Stimulated activated CD8-positive, alpha-beta memory T cell treated with anti-CD3 and anti-CD28 coated beads, Interleukin-4, amount 100 ng/mL, for 4 hours (primary cell): ENCODE results near the gene ZFY.
A peak's percentile ranks its signal among the peaks of the same experiment; 100 is the strongest.

Source experiments
- DNase-seq, 2 donors: peaks; one replicate each; pipeline ENCODE4 v3.0.0-alpha.2; 2020; ENCODE audit warnings: low read depth in 2 of 2, low spot score in 1 of 2

Gene ZFY

DNA sequence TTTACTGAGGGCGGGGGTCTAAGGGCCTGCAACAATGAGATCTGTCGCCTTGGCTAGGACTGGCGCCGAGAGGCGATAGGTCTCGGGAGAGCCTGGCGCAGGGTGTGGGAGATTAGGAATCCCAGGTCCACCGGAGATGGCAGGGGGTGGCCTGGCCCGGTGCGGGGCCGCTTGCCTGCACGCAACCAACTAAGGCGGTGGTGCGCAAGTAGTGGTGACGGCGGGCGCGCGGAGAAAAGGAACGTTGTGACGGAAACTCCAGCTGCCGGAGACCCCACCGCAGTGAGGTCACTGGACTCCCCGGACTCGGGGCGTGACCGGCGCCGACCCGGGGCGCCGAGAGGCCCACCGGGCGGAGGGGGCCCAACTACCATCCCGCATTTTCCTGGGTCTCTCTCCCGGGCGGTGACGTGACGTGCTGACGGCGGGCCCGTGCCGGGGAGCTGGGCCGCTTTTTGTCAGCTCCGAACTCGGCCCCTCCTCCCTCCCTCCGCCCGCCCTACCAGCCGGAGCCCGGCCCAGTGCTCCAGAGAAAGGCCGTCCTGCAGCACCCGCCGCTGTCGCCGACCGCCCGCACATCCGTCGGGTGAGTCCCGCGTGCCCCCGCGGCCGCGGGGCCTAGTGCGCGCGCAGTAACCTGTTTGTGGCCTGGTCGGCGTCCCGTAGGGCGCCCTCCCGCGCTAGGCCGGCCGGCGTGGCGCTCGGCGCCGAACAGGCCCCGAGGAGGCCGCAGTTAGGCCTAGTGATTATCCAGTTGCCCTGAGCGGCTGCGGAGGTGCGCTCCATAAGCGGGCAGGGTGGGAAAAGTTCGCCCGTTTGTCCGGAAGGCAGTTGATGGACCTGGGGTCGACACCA lies at the start of gene ZFY:
Gene ZFY, plus strand, starts transcription at position 521 of the 855 bp plus-strand sequence. CDS start 18,556 bp downstream, outside the sequence.
- peak in 1 of 2 donors; percentile 11 for DNase-seq

GRCh38 chrY:2885880-2886279 lies 49.3 kb upstream of the ZFY start:
- DNase-seq: no peak

- no peak for DNase-seq
Measured at GRCh38 chrY:2887386-2887785, 47.8 kb upstream of the ZFY start.

GRCh38 chrY:2887955-2888354 lies 47.2 kb upstream of the ZFY start:
- no peak for DNase-seq

DNA sequence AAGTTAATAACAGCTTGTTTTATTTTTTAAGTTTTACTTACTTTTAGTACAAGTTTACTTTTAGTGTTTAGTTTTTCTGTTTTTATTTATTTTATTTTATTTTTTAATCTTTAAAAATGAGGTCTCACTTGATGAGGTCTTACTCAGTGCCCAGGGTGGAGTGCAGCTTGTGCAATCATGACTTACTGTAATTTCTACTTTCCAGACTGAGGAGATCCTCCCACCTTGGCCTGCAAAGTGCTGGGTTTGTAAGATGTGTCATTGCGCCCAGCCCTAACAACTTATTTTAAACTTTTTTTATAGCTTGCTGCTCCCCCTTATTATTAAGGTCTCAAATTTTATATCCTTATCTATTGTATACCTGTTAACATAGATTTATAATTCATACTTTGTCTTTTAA lies 41.7 kb upstream of the ZFY start:
- no peak for DNase-seq

- no peak for DNase-seq
Measured at GRCh38 chrY:2896050-2896449, 39.1 kb upstream of the ZFY start.

GRCh38 chrY:2907356-2907755 lies 27.8 kb upstream of the ZFY start:
- DNase-seq: no peak

DNA sequence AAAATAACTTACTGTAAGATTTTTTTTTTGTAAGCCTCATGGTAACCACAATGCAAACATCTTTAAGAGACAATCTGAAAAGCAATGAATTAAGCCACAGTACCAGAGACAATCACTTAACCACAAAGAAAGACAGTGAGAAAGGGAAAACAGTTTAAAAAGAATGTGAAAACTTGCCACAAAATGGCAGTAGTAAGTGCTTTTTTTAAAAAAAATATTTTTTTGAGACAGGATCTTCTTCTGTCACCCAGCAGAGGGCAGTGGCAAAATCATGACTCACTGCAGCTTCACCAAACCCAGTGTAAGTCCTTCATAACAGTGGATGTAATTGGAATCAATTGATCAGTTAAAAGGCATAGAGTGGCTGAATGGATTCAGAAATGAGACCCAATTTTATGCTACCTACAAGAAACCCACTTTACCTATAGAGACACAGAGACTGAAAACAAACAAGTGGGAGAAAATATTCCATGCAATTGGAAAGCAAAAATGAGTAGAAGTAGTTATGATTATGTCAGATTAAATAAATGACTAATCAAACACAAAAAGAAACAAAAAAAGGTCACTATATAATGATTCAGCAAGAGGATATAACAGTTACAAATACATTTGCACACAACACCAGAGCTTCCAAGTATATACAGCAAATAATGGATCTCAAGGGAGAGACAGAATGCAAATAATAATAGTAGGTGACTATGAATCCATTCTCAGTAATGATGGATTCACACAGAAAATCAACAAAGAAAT lies 21.9 kb upstream of the ZFY start:
- no peak for DNase-seq

- no peak for DNase-seq
Measured at GRCh38 chrY:2934078-2934477, 1.1 kb upstream of the ZFY start.

- DNase-seq: peak in 1 of 2 donors; percentile 51
Measured at GRCh38 chrY:2935716-2936435, 695 bp downstream of the ZFY start.

- DNase-seq: no peak
Measured at GRCh38 chrY:2936436-2936750, 1.2 kb downstream of the ZFY start.

DNA sequence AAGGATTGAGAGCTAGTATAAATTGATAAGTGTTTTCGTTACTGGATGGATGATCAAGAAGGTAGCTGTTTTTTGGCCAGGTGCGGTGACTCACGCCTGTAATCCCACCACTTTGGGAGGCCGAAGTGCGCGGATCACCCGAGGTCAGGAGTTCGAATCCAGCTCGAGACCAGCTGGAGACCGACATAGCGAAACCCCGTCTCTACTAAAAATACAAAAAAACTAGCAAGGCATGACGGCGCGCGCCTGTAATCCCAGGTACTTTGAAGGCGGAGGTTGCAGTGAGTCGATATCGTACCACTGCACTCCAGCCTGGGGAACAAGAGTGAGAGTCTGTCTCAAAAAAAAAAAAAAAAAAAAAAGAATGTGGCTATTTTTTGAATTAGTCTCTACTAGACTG lies 2.0 kb downstream of the ZFY start:
- DNase-seq: no peak

- DNase-seq: no peak
Measured at GRCh38 chrY:2949590-2950252, 14.5 kb downstream of the ZFY start.

GRCh38 chrY:2950655-2951054 lies 15.5 kb downstream of the ZFY start:
- DNase-seq: no peak

DNA sequence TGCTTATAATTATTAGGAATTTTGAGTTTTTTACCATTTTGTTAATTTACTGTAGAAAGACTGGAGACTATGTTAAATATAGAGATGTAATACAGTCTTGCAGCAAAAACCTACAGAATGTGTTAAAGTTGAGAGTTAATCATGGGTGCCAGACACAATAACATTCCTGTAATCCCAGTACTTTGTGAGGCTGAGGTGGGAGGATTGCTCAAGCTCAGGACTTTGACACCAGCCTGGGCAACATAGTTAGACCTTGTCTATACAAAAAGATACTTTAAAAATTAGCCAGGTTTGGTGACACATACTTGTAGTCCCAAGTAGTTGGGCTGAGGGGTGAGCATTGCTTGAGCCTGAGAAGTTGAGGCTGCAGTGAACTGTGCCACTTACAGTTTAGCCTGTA lies 17.7 kb downstream of the ZFY start:
- no peak for DNase-seq

GRCh38 chrY:2954735-2955134 lies 19.6 kb downstream of the ZFY start:
- no peak for DNase-seq

DNA sequence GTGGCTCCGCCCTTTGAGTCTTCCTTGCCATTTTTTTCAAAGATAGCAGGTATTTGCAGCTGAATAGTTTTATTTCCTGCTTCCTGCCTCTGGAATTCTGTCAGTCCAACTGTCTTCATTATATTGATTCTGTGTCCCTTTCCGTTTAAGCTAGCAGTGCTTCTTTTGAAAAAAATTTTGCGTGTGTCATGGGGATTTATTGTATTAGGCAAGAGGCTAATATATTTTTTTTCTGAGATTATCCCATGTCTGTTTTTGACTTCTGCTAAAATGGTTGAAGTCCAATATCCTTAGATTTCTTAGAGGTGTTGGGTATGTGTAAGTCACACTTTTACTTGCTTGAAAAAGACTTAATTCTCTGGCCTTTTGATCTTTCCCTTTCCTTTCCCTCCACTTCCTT lies 20.4 kb downstream of the ZFY start:
- no peak for DNase-seq

GRCh38 chrY:2962061-2962460 lies 26.9 kb downstream of the ZFY start:
- DNase-seq: no peak

DNA sequence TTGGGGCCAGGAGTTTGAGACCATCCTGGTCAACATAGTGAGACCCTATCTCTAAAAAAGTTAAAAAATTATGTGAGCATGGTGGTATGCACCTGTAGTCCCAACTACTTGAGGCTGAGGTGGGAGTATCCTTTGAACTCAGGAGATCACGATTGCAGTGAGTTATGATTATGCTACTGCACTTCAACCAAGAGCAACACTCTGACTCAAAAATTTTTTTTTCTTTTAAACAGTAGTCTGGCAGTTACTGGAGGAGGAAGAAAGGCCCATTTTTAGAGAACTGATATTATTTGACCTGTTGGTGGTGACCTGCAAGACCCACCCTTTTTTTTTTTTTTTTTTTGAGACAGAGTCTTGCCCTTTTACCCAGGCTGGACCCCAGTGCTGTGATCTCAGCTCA lies 29.6 kb downstream of the ZFY start:
- DNase-seq: no peak

DNA sequence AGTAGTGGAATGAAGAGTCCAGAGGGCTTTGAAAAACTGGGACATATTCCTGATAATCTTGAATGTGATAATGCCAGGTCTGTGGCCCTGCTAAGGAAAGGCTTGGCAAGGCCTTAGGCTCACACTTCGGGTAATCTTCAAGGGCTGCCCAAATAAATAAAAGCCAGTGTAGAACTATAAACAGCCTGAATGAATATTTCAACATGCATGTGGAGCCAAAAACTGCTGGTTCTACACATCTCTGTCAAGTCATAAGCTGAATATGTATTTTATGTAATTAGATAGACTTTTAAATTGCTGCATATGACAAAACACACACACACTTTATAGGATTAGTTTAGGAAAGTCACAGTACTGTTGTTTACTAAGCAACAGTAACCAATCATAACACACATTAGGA lies 30.4 kb downstream of the ZFY start:
- no peak for DNase-seq

DNA sequence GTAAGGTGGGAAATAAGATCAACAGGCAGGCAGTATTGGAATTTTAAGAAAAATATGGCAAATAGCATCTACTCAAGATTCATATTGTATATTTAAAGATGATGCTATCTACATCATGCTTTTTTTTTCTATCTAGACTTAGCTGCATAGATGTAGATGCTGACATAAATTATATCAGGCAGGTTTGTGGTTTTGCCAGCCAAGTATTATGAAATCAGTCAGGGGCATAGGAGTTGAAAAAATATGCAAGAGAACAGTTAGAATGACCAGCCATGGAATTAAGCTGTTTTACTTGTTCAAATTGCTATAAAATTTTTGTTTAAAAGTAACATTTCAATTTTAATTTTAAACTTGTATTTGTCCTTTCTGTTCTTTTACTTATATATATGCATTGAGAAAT lies 34.4 kb downstream of the ZFY start:
- DNase-seq: no peak
